HG03378 (cell line): ENCODE results near the gene XYLT1.
"Not testable (repeated sequence)": the region's sequence is repeated elsewhere in the genome, so short reads cannot be mapped to it uniquely, and the experiment has no call there.

ENCODE experiments used
- ATAC-seq: cut with Tn5 transposase; IDR thresholded peaks from one replicate; pipeline ENCODE4 v1.9.1; 2021; ENCODE audit warnings: mild to moderate bottlenecking, moderate library complexity; ENCODE audit not compliant: unreplicated experiment

The XYLT1 gene

GRCh38 chr16:17493012-17493411 lies 22.3 kb upstream of the XYLT1 start:
- no peak for ATAC-seq

DNA sequence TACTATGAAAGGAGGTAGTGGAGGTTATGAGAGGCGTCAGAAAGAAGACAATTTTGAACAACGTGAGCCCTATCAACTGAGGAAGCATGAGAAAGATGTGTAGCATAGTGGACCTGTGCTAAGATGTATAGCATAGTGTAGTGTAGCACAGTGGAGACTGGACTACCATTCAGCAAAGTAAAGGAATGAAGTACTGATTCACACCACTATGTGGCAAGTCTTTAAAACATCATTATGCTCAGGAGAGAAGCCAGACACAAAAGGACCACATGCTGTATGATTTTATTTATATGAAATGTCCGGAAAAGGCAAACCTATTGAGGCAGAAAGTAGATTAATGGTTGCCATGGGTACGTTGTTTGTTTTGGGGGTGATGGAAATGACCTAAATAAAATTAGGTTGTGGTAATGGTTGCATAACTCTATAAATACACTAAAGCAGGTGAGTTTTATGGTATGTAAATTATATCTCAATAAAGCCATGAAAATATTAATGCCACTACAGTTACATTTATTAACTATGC lies 20.4 kb upstream of the XYLT1 start:
- no peak for ATAC-seq

GRCh38 chr16:17488506-17488905 lies 17.7 kb upstream of the XYLT1 start:
- no peak for ATAC-seq

- ATAC-seq, result no peak
These were observed 12.6 kb upstream of the XYLT1 start for GRCh38 chr16:17483351-17483750.

GRCh38 chr16:17482341-17482740 lies 11.6 kb upstream of the XYLT1 start:
- not testable (repeated sequence) for ATAC-seq

- no peak for ATAC-seq
These were observed 11.0 kb upstream of the XYLT1 start for GRCh38 chr16:17481736-17482135.

DNA sequence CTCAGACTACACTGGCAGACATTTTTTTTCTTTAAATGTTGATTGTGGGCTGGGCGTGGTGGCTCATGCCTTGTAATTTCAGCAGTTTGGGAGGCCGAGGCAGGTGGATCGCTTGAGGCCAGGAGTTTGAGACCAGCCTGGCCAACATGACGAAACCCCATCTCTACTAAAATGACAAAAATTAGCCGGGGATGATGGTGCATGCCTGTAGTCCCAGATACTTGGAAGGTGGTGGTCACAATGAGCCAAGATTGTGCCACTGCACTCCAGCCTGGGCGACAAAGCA lies 6.4 kb upstream of the XYLT1 start:
- not testable (repeated sequence) for ATAC-seq

- no peak for ATAC-seq
These were observed 5.9 kb upstream of the XYLT1 start for GRCh38 chr16:17476414-17477259.

DNA sequence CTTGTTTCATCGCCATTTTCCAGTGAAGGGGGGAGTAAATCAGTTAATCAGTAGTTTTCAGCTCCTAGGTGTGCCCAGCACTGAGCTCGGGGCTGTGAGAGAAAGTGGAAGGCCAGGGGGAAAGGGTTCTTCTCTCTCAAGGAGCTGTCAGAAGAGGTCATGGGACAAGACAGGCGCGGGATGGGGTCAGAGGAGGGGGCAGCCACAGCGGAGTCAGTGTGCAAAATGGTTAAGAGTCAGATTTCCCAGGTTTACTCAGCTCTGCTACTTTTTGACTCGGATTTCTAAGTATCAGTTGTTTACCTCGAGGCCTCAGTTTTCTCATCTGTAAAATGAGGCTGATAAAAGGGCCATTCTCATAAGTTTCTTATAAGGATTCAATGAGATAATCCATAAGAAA lies 4.3 kb upstream of the XYLT1 start:
- ATAC-seq, result no peak

- ATAC-seq, result no peak
These were observed 3.8 kb upstream of the XYLT1 start for GRCh38 chr16:17474572-17474971.

DNA sequence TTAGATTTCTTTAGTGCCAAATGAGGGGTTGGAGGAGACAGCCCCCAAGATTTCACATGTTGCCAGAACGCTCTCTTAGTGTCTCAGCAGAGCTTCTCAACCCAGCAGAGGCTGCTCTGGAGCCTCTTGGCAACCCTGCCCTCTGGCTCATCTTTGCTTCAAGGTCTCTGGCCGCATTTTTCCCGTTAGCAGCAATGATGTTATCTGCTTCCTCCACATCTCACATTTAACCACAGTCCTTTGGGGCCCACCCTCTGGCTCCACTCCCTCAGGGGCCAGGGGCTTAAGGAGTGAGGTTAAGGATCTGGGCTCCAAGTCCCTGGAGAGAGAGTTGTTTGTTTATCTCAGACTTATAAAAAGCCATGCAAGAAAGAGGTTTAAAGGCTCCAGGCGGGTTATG lies 3.3 kb upstream of the XYLT1 start:
- ATAC-seq, result no peak

DNA sequence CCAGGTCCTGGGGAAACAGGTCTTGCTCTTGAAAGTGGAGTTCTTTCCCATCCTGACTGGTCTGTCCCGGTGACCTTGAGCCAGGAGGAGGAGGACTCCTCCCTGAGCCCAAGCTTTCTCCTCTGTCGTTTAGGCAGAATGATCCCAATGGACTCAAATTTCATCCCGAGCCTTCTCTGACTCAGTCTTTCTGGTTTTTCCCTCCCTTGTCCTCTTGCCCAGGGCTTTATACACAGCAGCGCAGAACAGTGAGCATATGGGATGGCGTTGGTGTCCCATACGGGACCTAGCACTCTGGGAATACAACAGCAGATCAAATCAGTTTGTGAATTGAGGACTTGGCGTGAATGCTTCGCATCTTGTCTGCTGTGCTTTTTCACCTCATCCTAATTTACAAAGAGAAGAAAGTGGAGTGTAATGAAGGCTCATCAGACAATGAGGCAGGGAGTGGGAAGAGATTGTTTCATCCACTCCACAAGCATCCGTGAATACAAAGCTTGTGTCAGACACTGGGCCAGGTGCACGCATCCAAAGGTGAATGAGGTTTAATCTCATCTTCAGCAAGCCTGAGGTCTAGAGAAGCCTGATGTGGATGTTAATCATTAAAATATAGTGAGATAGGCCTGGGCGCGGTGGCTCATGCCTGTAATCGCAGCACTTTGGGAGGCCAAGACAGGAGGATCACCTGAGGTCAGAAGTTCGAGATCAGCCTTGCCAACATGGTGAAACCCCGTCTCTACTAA lies 1.1 kb upstream of the XYLT1 start:
- ATAC-seq, result no peak

- no peak for ATAC-seq
These were observed 415 bp downstream of the XYLT1 start for GRCh38 chr16:17470182-17470907.

DNA sequence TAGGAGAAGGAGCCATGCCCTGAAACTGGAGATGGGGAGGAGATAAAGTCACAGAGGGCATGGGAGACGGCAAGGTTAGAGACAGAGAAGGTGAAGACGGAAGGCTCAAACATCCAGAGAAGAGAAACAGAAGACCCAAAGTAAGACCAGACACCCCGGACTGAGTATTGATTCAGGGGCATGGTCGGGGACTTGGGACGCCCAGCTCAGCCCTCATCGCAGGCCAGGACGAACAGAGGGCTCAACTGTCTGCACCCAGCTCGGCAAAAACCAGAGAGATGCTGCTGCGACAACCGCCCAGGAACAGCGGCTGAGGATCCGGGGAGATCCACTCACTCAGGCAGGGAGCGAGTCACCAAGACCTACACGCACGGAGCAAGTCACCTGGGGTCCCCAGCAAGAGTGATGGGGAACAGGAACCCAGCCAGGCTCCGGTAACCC lies 999 bp downstream of the XYLT1 start:
- ATAC-seq, result no peak

GRCh38 chr16:17469011-17469740 lies 1.6 kb downstream of the XYLT1 start:
- no peak for ATAC-seq

- ATAC-seq, result no peak
These were observed 2.1 kb downstream of the XYLT1 start for GRCh38 chr16:17468611-17469010.

DNA sequence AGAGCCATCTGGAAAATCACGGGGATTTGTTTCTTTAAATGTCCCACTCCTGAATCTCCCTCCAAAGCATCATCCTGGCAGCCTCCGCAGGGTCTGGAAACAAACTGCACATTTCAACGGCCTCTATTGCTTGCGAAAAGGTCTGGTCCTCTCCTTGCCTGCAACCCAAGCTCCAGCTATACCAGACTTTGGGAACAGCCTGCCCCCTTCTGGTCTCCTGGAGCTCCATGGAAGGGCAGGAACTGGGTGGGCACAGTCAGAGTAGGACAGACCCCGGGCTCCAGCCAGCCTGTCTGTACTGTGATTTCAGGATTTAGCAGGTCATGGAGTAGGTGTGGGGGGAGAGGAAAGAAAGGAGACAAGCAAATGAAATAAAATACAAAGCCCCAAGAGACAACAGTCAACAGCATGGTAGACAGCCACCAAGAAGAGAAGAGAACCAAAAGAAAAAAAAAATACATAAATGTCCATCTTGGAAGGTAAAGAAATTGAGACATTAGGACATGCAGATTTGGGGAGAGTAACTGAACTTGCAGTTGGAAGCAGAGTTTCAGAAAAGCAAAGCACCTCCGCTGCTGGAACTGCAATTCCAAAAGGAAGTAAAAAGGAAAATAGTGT lies 2.7 kb downstream of the XYLT1 start:
- no peak for ATAC-seq

- no peak for ATAC-seq
These were observed 3.9 kb downstream of the XYLT1 start for GRCh38 chr16:17466876-17467275.

GRCh38 chr16:17465460-17465859 lies 5.3 kb downstream of the XYLT1 start:
- no peak for ATAC-seq

DNA sequence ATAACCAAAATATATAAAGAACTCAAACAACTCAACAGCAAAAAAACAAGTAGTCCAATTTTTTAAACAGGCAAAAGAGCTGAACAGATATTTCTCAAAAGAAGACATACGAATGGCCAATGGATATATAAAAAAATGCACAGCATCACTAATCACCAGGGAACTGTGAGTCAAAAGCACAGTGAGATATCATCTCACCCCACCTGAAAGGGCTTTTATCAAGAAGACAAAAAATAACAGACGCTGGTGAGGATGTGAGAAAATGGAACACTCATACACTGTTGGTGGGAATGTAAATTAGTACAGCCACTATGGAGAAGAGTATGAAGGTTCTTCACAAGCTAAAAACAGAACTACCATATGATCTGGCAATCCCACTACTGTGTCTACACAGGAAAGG lies 7.4 kb downstream of the XYLT1 start:
- no peak for ATAC-seq
